Umbilical cord (tissue), 2 donors: ENCODE measurements around the gene TSPEAR. TPM values are rescaled to one million over a fixed set of nuclear protein-coding genes. Genes with fewer than 3 reads are reported as not detected.
"Not testable (repeated sequence)": the region's sequence is repeated elsewhere in the genome, so short reads cannot be mapped to it uniquely, and the experiment has no call there.

ENCODE experiments used
- DNase-seq: peaks from one replicate; pipeline ENCODE4 v3.0.0-alpha.2; 2015; ENCODE audit warnings: low spot score
- total RNA-seq: library from RNA; depleted of rRNA; stranded (reverse); fragments of >200 nt; gene quantifications from one replicate; pipeline ENCODE4 v1.2.3, GENCODE V29; 2014; ENCODE audit warnings: low replicate concordance; ENCODE audit not compliant: insufficient read depth

TSPEAR gene
- total RNA-seq, 1 donor from 2014 or later, result not detected

DNA sequence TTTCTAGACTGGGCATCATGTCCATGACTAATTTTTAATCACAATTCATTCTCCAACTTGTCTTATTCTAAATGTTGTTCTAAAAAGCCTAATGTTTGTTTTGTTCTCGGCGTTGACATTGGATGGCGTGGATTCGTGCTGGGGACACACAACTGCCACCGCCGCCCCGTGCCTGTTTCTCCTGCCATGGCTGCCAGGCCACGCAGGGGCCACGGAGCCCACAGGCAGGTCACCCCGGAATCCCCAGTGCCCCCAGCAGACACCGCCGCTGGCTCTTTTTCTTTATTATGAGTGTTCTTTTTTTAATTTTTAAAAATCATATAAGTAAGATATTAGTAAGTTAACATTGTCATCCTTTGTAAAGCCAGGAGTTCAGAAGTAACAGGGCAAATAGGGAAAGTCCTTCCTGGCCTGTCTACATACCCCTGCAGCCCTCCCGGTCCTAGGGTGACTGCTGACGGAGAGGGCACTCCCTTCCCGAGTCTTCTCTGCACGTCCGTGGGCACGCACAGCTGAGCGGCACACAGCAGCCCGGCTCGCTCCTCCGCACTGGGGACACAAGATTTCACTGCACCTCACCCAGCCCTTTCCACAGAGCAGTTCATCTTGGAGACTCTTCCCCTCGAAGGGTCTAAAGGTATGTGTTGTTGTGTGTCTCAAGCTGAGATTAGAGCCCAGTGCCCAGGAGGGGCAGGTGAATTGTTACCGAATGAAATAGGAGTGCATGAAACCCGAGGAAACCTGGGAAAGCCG, 203.5 kb downstream of the TSPEAR start:
- DNase-seq, result no peak

GRCh38 chr21:44506279-44507255, 204.8 kb downstream of the TSPEAR start:
- DNase-seq, result no peak

- no peak for DNase-seq
Measured at GRCh38 chr21:44505673-44506278, 205.6 kb downstream of the TSPEAR start.

GRCh38 chr21:44503901-44504399, 207.4 kb downstream of the TSPEAR start:
- DNase-seq, result no peak

- DNase-seq, result not testable (repeated sequence)
Measured at GRCh38 chr21:44503006-44503889, 208.1 kb downstream of the TSPEAR start.

DNA sequence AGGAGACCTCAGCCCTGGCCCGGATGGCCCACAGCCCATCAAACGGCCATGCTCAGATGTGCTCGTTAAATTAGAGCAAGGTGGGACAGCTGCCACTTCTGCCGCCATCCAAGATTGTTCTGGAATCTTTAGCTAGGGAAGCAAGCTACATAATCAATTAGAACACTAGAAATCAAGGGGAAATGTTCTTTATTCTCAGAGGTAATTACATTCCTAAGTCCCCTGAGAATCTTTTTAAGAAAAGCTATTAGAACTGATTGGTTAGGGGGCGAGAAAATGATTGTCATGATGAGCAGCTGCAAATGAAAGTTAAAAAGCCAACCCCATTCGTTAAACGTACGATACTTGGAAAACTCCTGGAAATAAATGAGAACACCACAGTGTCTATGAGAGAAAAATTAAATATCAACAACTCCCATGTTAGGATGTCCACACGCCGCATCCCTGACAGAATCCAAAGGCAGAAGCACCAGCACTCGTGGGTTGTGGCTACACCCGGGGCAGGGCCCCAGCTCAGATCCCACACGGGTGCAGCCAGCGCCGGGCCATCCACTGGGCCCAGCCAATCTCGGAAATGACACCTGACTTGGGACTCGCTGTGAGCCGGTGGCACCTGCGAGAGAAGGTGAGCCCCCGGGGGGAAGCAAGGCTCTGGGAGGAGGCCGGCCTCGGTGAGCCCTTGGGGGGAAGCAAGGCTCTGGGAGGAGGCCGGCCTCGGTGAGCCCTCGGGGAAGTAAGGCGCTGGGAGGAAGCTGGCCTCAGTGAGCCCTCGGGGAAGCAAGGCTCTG, 209.0 kb downstream of the TSPEAR start:
- DNase-seq, result no peak

- no peak for DNase-seq
Measured at GRCh38 chr21:44500111-44500510, 211.3 kb downstream of the TSPEAR start.

DNA sequence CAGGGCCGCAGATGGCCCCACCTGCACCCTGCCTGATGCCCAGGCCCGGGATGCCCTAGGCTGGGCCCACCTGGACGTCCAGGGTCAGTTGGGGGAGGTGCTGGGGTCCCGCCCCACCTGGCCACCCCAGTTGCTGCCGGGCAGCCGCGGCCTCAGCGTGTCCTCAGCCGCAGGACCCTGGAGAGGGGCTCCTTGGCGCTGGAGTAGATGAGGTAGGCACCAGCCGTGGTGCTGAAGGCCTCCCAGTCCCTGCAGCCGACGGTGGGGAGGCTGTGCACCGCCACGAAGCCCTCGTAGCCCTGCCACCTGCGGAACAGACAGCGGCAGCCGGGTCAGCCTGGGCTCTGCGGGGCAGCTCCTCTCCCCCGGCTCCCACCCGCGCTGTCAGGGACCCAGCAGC, 211.7 kb downstream of the TSPEAR start:
- DNase-seq, result no peak

GRCh38 chr21:44499211-44499560, 212.2 kb downstream of the TSPEAR start:
- no peak for DNase-seq

DNA sequence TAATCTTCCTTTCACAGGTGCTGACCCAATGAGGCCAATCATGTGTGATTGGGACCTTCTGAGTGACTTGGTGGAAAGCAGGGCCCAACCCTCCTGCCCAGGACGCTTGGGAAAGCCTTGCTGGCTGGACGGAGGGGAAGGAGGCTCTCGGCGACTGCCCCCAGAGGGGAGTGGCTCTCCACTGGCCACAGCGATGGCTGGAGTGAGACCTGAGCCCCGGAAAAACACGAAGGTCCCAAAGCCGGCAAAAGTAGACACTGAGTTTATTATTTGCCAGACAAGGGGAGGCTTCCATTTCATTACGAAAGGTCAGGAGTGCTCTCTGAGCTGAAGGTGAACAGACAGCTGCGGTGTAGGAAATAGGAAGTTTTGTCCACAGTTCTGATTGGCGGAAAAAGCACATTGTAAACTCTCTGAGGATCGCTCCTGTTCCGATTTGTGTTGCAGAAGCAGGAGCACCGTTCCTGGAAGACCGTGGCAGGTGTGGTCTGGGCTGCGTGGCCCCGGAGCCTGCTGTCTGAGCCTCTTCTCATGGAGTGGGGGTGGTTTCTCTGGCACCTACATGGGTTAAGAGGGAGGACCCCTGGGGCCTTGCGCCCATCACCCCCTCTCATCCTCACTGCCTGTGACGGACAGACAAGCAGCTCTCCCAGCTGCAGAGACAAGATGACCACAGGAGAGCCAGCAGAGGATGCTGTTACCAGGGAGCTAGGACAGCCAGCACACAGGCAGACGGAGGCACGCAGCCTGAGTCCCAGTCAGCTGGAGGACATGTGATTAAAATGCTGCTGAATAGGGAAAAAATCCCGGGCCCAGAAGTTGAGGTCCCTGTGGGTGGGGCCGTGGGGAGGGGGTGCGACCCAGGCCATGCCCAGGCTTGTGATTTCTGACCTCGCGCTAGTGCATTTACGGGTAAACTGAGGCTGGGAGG, 212.8 kb downstream of the TSPEAR start:
- DNase-seq, result no peak

- DNase-seq, result no peak
Measured at GRCh38 chr21:44497703-44498126, 213.7 kb downstream of the TSPEAR start.

GRCh38 chr21:44496564-44497550, 214.5 kb downstream of the TSPEAR start:
- DNase-seq, result no peak

DNA sequence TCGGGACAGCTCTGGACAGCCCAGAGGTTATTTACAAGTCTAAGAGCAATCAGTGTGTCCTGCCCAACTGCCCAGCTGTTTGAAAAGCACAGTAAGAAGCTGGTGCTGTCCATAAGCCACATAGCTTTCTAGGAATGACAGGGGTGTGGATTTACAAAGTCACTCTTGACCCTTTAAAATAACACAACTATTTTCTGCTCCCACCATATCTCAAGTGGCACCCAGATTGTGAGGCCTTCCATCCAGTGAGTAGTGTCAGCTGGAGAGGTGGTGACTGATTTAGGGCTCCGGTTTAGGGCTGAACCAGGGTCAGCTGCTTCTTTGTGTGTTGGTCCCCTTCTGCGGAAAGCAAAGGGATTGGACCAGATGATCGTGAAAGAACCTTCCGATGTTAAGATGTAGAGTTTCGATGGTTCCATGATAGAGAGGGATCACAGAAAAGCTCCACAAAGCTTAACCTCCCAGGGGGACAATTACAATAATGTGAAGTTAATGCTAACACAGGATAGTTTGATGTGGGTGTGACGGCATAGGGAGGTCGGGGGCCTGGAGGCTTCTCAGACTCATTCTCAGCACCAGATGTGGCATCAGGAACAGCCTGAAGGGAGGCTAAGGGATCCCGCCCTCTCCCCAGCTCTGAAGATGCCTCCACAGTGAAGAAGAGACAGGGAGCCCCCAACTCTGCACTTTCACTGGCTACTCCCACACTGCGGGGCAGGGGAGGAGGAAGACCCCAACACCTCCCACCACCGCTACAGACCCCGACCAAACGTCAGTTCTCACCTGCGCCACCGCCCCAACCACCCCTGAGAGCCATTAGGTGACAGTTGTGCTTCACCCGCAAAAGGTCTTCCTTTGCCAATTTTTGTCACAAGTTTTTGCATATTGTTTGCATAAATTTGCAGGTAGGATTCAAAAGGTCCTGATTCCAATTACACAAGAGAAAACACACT, 215.5 kb downstream of the TSPEAR start:
- no peak for DNase-seq

DNA sequence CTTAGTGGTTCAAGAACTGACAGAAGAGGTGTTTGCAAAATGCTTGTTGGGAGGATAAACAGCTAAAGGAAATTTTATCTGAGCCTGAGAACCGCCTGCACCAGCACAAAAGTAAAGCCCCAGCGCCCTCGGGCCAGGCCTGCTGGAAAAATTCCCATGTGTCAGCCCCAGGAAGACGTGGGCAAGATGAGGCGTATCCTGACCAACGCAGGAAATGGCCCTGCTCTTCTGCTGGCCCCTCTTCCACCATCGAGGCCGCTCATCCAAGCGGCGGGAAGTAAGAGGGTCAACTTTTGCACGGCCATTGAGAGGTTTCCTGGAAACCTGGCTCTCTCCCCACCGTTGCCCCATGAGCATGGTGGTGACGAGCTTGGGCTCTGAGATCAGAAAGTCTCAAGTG, 216.4 kb downstream of the TSPEAR start:
- DNase-seq, result no peak

- no peak for DNase-seq
Measured at GRCh38 chr21:44494418-44494817, 217.0 kb downstream of the TSPEAR start.

GRCh38 chr21:44492567-44493385, 218.6 kb downstream of the TSPEAR start:
- DNase-seq, result no peak
